ENCODE results near the gene RSPO3.

- TF ChIP-seq CTCF (IDR thresholded peaks at IDR 0.05) (no peak), POLR2A (IDR thresholded peaks at IDR 0.05) (no peak)
These were observed 46.1 kb downstream of the RSPO3 start for GRCh38 chr6:127164565-127164964.

Measured in lower leg skin (tissue), 3 donors.